GM12873 (cell line): ENCODE results near the gene SMCR8.

Source experiments
- CTCF ChIP-seq: IDR thresholded peaks from 2 replicates; pipeline ENCODE4 v1.5.1; 2012; ENCODE audit warnings: low read depth, mild to moderate bottlenecking, moderate library complexity, low read length, control low read depth; ENCODE audit not compliant: insufficient read depth; ENCODE audit errors: missing control alignments

Gene SMCR8

GRCh38 chr17:18280766-18281371 is 34.2 kb upstream of the SMCR8 start:
- TF ChIP-seq CTCF, result no peak

DNA sequence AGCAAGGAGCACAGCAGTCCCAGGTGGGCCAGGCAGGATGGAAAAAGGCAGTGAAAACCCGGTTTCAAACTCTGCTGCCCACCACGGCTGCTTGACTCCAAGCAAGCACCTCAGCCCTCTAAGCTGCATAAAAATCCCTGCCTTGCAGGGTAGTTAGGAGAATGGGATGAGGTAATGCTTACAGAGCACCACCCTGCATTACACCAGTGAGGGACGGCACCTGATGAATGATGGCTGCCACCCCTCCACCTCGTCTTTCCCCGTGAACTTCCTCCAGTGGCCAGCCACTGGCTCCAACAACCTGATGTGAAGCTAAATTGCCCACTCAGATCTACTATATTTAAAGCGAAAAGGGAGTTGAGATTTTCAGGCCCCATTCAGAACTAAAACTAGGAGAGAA is 33.3 kb upstream of the SMCR8 start:
- no peak for TF ChIP-seq CTCF

- no peak for TF ChIP-seq CTCF
Measured at GRCh38 chr17:18285296-18285695, 29.8 kb upstream of the SMCR8 start.

DNA sequence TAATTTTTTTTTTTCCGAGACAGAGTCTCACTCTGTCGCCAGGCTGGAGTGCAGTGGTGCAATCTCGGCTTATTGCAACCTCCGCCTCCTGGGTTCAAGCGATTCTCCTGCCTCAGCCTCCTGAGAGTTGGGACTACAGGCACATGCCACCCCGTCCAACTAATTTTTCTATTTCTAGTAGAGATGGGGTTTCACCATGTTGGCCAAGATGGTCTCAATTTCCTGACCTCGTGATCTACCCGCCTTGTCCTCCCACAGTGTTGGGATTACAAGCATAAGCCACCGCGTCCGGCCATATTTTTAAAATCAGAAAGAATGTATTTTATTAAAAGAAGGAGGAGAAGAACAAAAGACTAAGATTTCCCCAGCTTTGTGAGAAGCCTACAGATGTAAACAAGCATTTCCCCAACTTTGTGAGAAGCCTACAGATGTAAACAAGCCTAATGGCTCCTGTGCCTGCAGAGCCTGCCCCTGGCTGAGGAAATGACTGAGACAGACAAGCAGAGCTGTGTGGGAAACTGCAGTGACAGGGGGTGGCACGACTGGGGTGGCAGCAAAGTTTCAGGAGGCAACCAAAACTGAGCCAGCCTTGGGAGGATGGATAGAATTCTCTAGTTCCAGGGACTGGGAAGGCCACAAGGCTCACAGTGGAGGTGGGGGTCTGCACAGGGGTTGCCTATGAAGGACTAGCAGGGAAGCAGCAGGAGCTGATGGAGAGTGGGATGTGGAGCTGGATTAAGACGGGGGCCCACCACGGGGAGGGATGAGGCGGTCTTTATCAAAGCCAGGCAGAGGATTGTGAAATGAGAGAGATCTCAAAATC is 23.2 kb upstream of the SMCR8 start:
- no peak for TF ChIP-seq CTCF

GRCh38 chr17:18300725-18301480 is 14.2 kb upstream of the SMCR8 start:
- TF ChIP-seq CTCF, result no peak

- TF ChIP-seq CTCF, result no peak
Measured at GRCh38 chr17:18309202-18309601, 5.9 kb upstream of the SMCR8 start.
